HepG2 (cell line): ENCODE measurements around the gene PACS1. TPM values are rescaled to one million over a fixed set of nuclear protein-coding genes. Genes with fewer than 3 reads are reported as not detected.

Experiments used
- ERF ChIP-seq: IDR thresholded peaks from 2 replicates; pipeline ENCODE4 v1.6.1; 2018; ENCODE audit warnings: missing biosample characterization, missing genetic modification reagents
- ETV5 ChIP-seq: IDR thresholded peaks from 2 replicates; pipeline ENCODE4 v1.6.1; 2018; ENCODE audit warnings: missing biosample characterization, missing genetic modification reagents, inconsistent platforms, borderline replicate concordance
- FOXP4 ChIP-seq: sonication (generic); formaldehyde crosslinking; IDR thresholded peaks from 2 replicates; pipeline ENCODE4 v1.4.0; 2020; ENCODE audit warnings: missing genetic modification reagents
- KDM6A ChIP-seq: IDR thresholded peaks from 2 replicates; pipeline ENCODE4 v1.6.1; 2016; ENCODE audit warnings: low read depth
- MAX ChIP-seq: IDR thresholded peaks from 2 replicates; pipeline ENCODE4 v1.6.1; 2012; ENCODE audit warnings: inconsistent platforms
- MXD3 ChIP-seq: IDR thresholded peaks from 2 replicates; pipeline ENCODE4 v1.6.1; 2016; ENCODE audit warnings: mild to moderate bottlenecking, missing biosample characterization, missing genetic modification reagents
- SNAPC4 ChIP-seq: sonication (generic); formaldehyde crosslinking; IDR thresholded peaks from 2 replicates; pipeline ENCODE4 v1.4.0; 2020; ENCODE audit warnings: mild to moderate bottlenecking, missing genetic modification reagents
- YY1 ChIP-seq: IDR thresholded peaks from 2 replicates; pipeline ENCODE4 v1.6.1; 2011; ENCODE audit warnings: low read length, low read depth, moderate library complexity, mild to moderate bottlenecking; ENCODE audit not compliant: insufficient read depth, insufficient replicate concordance
- ZBTB3 ChIP-seq: sonication (generic); formaldehyde crosslinking; IDR thresholded peaks from 2 replicates; pipeline ENCODE4 v1.4.0; 2020; ENCODE audit warnings: low read depth, mild to moderate bottlenecking, moderate library complexity, missing genetic modification reagents, borderline replicate concordance
- ZBTB46 ChIP-seq: sonication (generic); formaldehyde crosslinking; IDR thresholded peaks from 2 replicates; pipeline ENCODE4 v1.4.0; 2020; ENCODE audit warnings: mild to moderate bottlenecking, missing genetic modification reagents, borderline replicate concordance
- ZNF12 ChIP-seq: sonication (generic); formaldehyde crosslinking; IDR thresholded peaks from 2 replicates; pipeline ENCODE4 v1.5.0; 2020; ENCODE audit warnings: missing genetic modification reagents
- ZNF276 ChIP-seq: sonication (generic); formaldehyde crosslinking; IDR thresholded peaks from 2 replicates; pipeline ENCODE4 v1.4.0; 2020; ENCODE audit warnings: mild to moderate bottlenecking, low read depth, missing genetic modification reagents
- ZNF335 ChIP-seq: sonication (generic); formaldehyde crosslinking; IDR thresholded peaks from 2 replicates; pipeline ENCODE4 v1.4.0; 2020; ENCODE audit warnings: missing genetic modification reagents
- ZNF580 ChIP-seq: IDR thresholded peaks from 2 replicates; pipeline ENCODE4 v1.6.1; 2016; ENCODE audit warnings: low read depth, borderline replicate concordance
- ZNF773 ChIP-seq: sonication (generic); formaldehyde crosslinking; IDR thresholded peaks from 2 replicates; pipeline ENCODE4 v1.4.0; 2020; ENCODE audit warnings: missing genetic modification reagents, borderline replicate concordance
- ZNF83 ChIP-seq: sonication (generic); formaldehyde crosslinking; IDR thresholded peaks from 2 replicates; pipeline ENCODE4 v1.4.0; 2020; ENCODE audit warnings: missing genetic modification reagents, mild to moderate bottlenecking, borderline replicate concordance
- polyA plus RNA-seq, 8 experiments: library from polyadenylated mRNA; depleted of rRNA in 3 of 8; stranded (reverse) in 7 of 8; unstranded in 1 of 8; fragments of >200 nt; fragmentation: Illumina TruSeq in 4 of 8; extraction: Trizol in 4 of 8; gene quantifications; 2 replicates each; pipeline versions ENCODE4 v1.2.1 to v1.2.3, GENCODE V29; 2011 to 2016; ENCODE audit warnings: low read depth in 4 of 8, missing spikeins in 1 of 8, mixed read lengths in 1 of 8; ENCODE audit not compliant: insufficient read depth in 1 of 8
- total RNA-seq, 5 experiments: library from RNA; depleted of rRNA; stranded (reverse); fragments of >200 nt; fragmentation: Illumina TruSeq; extraction: Trizol; gene quantifications; 2 replicates each; pipeline ENCODE4 v1.2.3, GENCODE V29; 2016; ENCODE audit warnings: low read depth in 1 of 5

Gene PACS1
- total and polyA plus RNA-seq, 2 of the 13 experiments (the other 11 are each of a cell fraction or from before 2014, with no cell fraction given), result 7.6 to 8.6 TPM

GRCh38 chr11:66069715-66070603, at the start of gene PACS1 (continued):
- TF ChIP-seq ZNF773 (CRISPR knock-in tag), result no peak
- no peak for TF ChIP-seq FOXP4 (CRISPR knock-in tag)
- TF ChIP-seq ZNF580, result peak; percentile 49; the same call in 1 of the 2 replicates
- no peak for TF ChIP-seq ZNF12 (CRISPR knock-in tag)
- no peak for TF ChIP-seq ZBTB46 (CRISPR knock-in tag)
- TF ChIP-seq ZNF335 (CRISPR knock-in tag), result no peak
- no peak for TF ChIP-seq ZBTB3 (CRISPR knock-in tag)
- no peak for TF ChIP-seq ZNF276 (CRISPR knock-in tag)
- peak; percentile 62 for TF ChIP-seq MXD3 (CRISPR knock-in tag)
- TF ChIP-seq KDM6A (CRISPR knock-in tag), result no peak
- no peak for TF ChIP-seq ZNF83 (CRISPR knock-in tag)
- TF ChIP-seq ERF (CRISPR knock-in tag), result 0 out of 2 replicates have a peak, but pooled peaks have one; percentile 23
- TF ChIP-seq MAX, result peak; percentile 69; the same call in 1 of the 2 replicates
- TF ChIP-seq ETV5 (CRISPR knock-in tag), result 0 out of 2 replicates have a peak, but pooled peaks have one; percentile 45
- TF ChIP-seq YY1, result peak; percentile 52
- TF ChIP-seq SNAPC4 (CRISPR knock-in tag), result no peak
